Keratinocyte (primary cell): ENCODE results near the gene OBSCN.

Experiments used
- CTCF ChIP-seq, 3 experiments: IDR thresholded peaks in 1 of 3; conservative IDR thresholded peaks in 1 of 3; optimal IDR thresholded peaks in 1 of 3; 2 replicates in 2 of 3; 3 replicates in 1 of 3; pipeline versions ENCODE3 to v1.5.1; 2011; ENCODE audit warnings: low read length in 3 of 3, mild to moderate bottlenecking in 3 of 3, moderate library complexity in 2 of 3, control low read depth in 1 of 3, inconsistent platforms in 1 of 3; ENCODE audit not compliant: insufficient read depth in 2 of 3; ENCODE audit errors: extremely low read depth in 1 of 3
- EZH2 ChIP-seq: IDR thresholded peaks from one replicate; pipeline ENCODE4 v1.6.1; 2012; ENCODE audit warnings: inconsistent platforms, mild to moderate bottlenecking, low read length, moderate library complexity

GRCh38 chr1:228204958-228205357 lies 2.9 kb upstream of the OBSCN start:
- TF ChIP-seq CTCF (optimal IDR thresholded peaks at IDR 0.05 in 1 of 3, IDR thresholded peaks at IDR 0.05 in 1 of 3, conservative IDR thresholded peaks at IDR 0.05 in 1 of 3; ENCODE audit: extremely low read depth in 1 of 3, insufficient read depth in 2 of 3, low read length in 3 of 3): no peak
- no peak for TF ChIP-seq EZH2
